DND-41 (cell line): ENCODE results near the gene IL2RA.
A peak's percentile ranks its signal among the peaks of the same experiment; 100 is the strongest.

Experiments
- ATAC-seq: fragments of 200-7000 bp; cut with Tn5 transposase; 3 replicates; pipeline ENCODE4 v1.9.1; 2021; ENCODE audit warnings: low read depth; ENCODE audit not compliant: insufficient read depth
- DNase-seq: peaks from one replicate; pipeline ENCODE4 v3.0.0-alpha.2; 2020
- H2AFZ ChIP-seq: 2 replicates; pipeline ENCODE4 v1.6.0; 2012; ENCODE audit warnings: low read depth, low read length
- H3K27ac ChIP-seq: 2 replicates; pipeline ENCODE4 v1.5.1; 2012; ENCODE audit warnings: low read length, inconsistent platforms
- H3K27me3 ChIP-seq: fragments of 200-600 bp; sonication (generic); 2 replicates; pipeline ENCODE4 v1.6.0; 2012; ENCODE audit warnings: low read length, mild to moderate bottlenecking, inconsistent platforms; ENCODE audit not compliant: insufficient read depth, poor library complexity
- H3K36me3 ChIP-seq: 2 replicates; pipeline ENCODE4 v1.5.1; 2012; ENCODE audit warnings: low read length, inconsistent platforms; ENCODE audit not compliant: insufficient read depth
- H3K4me1 ChIP-seq: 2 replicates; pipeline ENCODE4 v1.5.1; 2012; ENCODE audit warnings: mild to moderate bottlenecking, low read length; ENCODE audit not compliant: insufficient read depth
- H3K4me2 ChIP-seq: 2 replicates; pipeline ENCODE4 v1.6.0; 2012; ENCODE audit warnings: mild to moderate bottlenecking, moderate library complexity, low read length, inconsistent platforms; ENCODE audit not compliant: insufficient read depth
- H3K4me3 ChIP-seq, 2 experiments: fragments of 200-600 bp in 1 of 2; shearing (Covaris generic) in 1 of 2; 2 replicates each; pipeline ENCODE4 v1.5.1; 2012 to 2016; ENCODE audit warnings: inconsistent platforms in 2 of 2, low read length in 2 of 2, mild to moderate bottlenecking in 2 of 2, low read depth in 1 of 2, moderate library complexity in 1 of 2
- H3K79me2 ChIP-seq: 2 replicates; pipeline ENCODE4 v1.6.0; 2012; ENCODE audit warnings: low read length, inconsistent platforms; ENCODE audit not compliant: insufficient read depth
- H3K9ac ChIP-seq: 2 replicates; pipeline ENCODE4 v1.6.0; 2012; ENCODE audit warnings: low read depth, mild to moderate bottlenecking, inconsistent platforms, low read length, moderate library complexity
- H3K9me3 ChIP-seq: 2 replicates; pipeline ENCODE4 v1.5.1; 2012; ENCODE audit warnings: low read length, moderate library complexity, mild to moderate bottlenecking, inconsistent platforms; ENCODE audit not compliant: insufficient read depth, severe bottlenecking
- H4K20me1 ChIP-seq: 2 replicates; pipeline ENCODE4 v1.6.0; 2012; ENCODE audit warnings: low read length; ENCODE audit not compliant: insufficient read depth
- EZH2 ChIP-seq: IDR thresholded peaks from 3 replicates; pipeline ENCODE4 v1.6.1; 2012; ENCODE audit warnings: borderline replicate concordance, low read depth, mild to moderate bottlenecking, moderate library complexity, low read length, inconsistent platforms; ENCODE audit not compliant: severe bottlenecking
- TF ChIP-seq, protein P1 (sequence below): IDR thresholded peaks from 2 replicates; pipeline ENCODE4 v1.5.1; 2012; ENCODE audit warnings: borderline replicate concordance, low read length, moderate library complexity, mild to moderate bottlenecking; ENCODE audit not compliant: poor library complexity, severe bottlenecking; ENCODE audit errors: extremely low read depth

The IL2RA gene

DNA sequence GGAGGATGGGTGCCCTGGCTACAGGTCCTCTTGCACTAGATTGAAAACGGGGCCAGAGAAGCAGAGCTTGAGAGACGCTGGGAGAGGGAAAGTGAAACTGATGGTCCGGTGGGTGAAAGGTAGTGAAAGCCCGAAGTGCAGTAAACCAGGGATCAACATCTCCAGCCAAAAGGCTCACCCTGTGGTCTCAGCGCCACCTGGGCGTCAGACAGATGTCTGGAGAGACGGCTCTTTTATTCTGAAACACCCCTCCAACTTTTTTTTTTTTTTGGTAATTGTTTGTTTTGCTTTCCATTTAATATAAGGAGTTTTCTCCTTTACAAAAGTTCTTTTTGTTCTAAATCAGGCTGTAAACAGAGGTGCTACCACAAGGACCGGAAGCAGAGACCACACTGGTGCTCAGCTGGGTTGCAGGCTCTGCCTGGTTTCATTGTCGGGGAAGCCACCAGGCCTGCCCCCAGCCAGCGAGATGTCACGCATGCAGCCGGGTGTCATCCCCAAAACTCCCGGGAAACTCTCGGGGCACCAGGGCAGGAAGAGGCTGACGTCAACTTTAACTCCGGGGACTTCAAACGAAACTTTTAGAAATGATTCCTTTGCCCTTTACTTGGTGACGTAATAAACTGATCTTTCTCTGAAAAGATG, 11.2 kb downstream of the IL2RA start:
- no peaks in the 10 kb centered on the region for H3K36me3 ChIP-seq
- TF ChIP-seq, protein P1, sequence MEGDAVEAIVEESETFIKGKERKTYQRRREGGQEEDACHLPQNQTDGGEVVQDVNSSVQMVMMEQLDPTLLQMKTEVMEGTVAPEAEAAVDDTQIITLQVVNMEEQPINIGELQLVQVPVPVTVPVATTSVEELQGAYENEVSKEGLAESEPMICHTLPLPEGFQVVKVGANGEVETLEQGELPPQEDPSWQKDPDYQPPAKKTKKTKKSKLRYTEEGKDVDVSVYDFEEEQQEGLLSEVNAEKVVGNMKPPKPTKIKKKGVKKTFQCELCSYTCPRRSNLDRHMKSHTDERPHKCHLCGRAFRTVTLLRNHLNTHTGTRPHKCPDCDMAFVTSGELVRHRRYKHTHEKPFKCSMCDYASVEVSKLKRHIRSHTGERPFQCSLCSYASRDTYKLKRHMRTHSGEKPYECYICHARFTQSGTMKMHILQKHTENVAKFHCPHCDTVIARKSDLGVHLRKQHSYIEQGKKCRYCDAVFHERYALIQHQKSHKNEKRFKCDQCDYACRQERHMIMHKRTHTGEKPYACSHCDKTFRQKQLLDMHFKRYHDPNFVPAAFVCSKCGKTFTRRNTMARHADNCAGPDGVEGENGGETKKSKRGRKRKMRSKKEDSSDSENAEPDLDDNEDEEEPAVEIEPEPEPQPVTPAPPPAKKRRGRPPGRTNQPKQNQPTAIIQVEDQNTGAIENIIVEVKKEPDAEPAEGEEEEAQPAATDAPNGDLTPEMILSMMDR, result peak; percentile 59
- no peak for TF ChIP-seq EZH2
- H3K79me2 ChIP-seq, result no peaks in the 10 kb centered on the region
- H3K4me1 ChIP-seq, result peaks cover 34% of the 10 kb centered on the region
- peak overlapping the region; percentile 31 for H3K9ac ChIP-seq
- peaks cover 12% of the 10 kb centered on the region for H4K20me1 ChIP-seq
- peak; percentile 92 for ATAC-seq
- H3K4me3 ChIP-seq, result peak overlapping the region; percentile 3 to 53; a peak in 3 of 4 replicates
- peaks cover 29% of the 10 kb centered on the region for H3K27me3 ChIP-seq
- H3K27ac ChIP-seq, result peak overlapping the region; percentile 61
- H3K9me3 ChIP-seq, result no peaks in the 10 kb centered on the region
- 0 out of 2 replicates have a peak overlapping the region, but pooled peaks have one; percentile 9 for H2AFZ ChIP-seq
- H3K4me2 ChIP-seq, result peak overlapping the region; percentile 80
- peak; percentile 87 for DNase-seq

DNA sequence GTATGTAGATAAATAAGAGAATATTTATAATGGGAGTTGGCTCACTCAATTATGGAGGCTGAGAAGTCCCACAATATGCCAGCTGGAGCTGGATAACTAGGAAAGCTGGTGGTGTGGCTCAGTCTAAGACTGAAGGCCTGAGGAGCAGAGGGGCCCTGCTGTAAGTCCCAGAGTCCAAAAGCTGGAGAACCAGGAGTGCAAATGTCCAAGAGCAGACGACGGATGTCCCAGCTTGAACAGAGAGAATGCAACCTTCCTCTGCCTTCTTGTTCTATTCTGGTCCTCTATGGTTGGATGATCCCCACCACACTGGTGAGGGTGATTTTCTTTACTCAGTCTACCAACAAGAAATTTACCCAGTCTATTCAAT, 13.2 kb downstream of the IL2RA start:
- Histone ChIP-seq H3K4me2 (no peak overlapping the region), H3K36me3 (no peaks in the 10 kb centered on the region), H2AFZ (no peak overlapping the region)

DNA sequence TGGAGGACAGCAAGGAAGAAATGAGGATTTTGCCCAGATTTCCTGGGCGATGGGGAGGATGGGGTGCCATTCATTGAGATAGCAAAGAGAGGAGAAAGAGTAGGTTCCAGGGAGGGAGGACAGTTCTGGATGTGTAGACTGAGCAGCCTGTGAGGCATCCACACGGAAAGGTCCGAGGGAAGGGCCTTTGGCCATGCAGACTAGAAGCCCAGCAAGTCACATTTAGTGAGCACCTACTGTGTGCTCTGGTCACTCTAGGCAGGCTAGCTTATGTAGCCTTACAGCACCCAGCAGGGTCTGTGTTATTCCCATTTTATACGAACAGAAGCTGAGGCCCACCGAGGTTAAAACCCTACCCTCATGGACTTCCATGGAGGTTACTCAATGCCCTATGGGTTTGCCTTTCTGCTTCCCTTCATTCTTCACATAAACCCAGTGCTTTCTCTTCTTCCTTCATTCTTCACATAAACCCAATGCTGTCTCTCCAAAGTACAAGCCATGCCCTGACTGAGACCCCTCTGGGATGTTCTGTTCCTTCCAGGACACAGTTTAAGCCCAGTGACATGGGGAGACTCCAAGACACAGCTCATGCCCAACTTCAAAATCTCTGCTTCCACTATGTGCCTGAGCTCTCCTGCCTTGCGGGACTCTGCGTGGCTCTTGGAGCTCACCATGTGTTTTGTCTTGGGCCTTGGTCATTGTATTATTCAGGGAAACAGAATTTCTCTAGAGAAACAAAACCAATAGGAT, 13.7 kb downstream of the IL2RA start:
- no peak for ATAC-seq

More for the DNA sequence above, 13.2 kb downstream of the IL2RA start:
- ATAC-seq (no peak), DNase-seq (no peak)
- no peak overlapping the region for H3K27ac ChIP-seq
- H3K9me3 ChIP-seq, result no peaks in the 10 kb centered on the region
- no peak overlapping the region for H3K9ac ChIP-seq
- peaks cover 12% of the 10 kb centered on the region for H4K20me1 ChIP-seq
- H3K4me3 ChIP-seq, result no peak overlapping the region
- no peaks in the 10 kb centered on the region for H3K79me2 ChIP-seq
- peaks cover 48% of the 10 kb centered on the region for H3K4me1 ChIP-seq
- peaks cover 28% of the 10 kb centered on the region for H3K27me3 ChIP-seq
- no peak for TF ChIP-seq EZH2
- TF ChIP-seq, protein P1, result no peak

More for the DNA sequence above, 13.7 kb downstream of the IL2RA start:
- no peak overlapping the region for H3K9ac ChIP-seq
- H3K36me3 ChIP-seq, result no peaks in the 10 kb centered on the region
- no peak overlapping the region for H2AFZ ChIP-seq
- no peaks in the 10 kb centered on the region for H3K79me2 ChIP-seq
- TF ChIP-seq, protein P1, result no peak
- TF ChIP-seq EZH2, result no peak
- no peaks in the 10 kb centered on the region for H3K9me3 ChIP-seq
- H3K4me1 ChIP-seq, result peaks cover 48% of the 10 kb centered on the region
- no peak overlapping the region for H3K4me2 ChIP-seq
- H4K20me1 ChIP-seq, result peaks cover 12% of the 10 kb centered on the region
- DNase-seq, result no peak
- no peak overlapping the region for H3K27ac ChIP-seq
- peaks cover 28% of the 10 kb centered on the region for H3K27me3 ChIP-seq
- H3K4me3 ChIP-seq, result no peak overlapping the region
